Pancreas (tissue), 10 donors: ENCODE measurements around the gene MFSD12. TPM values are rescaled to one million over a fixed set of nuclear protein-coding genes. Genes with fewer than 3 reads are reported as not detected.

Source experiments
- ATAC-seq, 4 donors: fragments of 200-7000 bp; cut with Tn5 transposase; one replicate each; pipeline versions ENCODE4 v1.8.0 to v1.9.1; 2020; ENCODE audit warnings: mild to moderate bottlenecking in 4 of 4, moderate library complexity in 4 of 4
- DNase-seq, 6 donors: peaks; one replicate each; pipeline ENCODE4 v3.0.0-alpha.2; 2020
- FAIRE-seq: peaks from 2 replicates; lab custom pipeline; 2012; peaks lifted over from hg19 to GRCh38; lab: Jason Lieb, UNC
- H3K27ac ChIP-seq, 4 donors: fragments of 200-600 bp; sonication (generic); 1 replicate in 3 of 4; 2 replicates in 1 of 4; pipeline versions ENCODE4 v1.5.0 to v1.8.0; 2020
- H3K27me3 ChIP-seq, 4 donors: fragments of 200-600 bp; one replicate each; pipeline ENCODE4 v1.8.0; 2021
- H3K36me3 ChIP-seq, 3 donors: fragments of 200-600 bp; sonication (generic) in 1 of 3; one replicate each; pipeline versions ENCODE4 v1.5.0 to v1.8.0; 2020 to 2021
- H3K4me1 ChIP-seq, 3 donors: fragments of 200-600 bp; one replicate each; pipeline ENCODE4 v1.8.0; 2021
- H3K4me3 ChIP-seq, 4 donors: fragments of 200-600 bp; sonication (generic) in 2 of 4; one replicate each; pipeline versions ENCODE4 v1.5.0 to v1.8.0; 2020 to 2021
- H3K9me3 ChIP-seq, 4 donors: fragments of 200-600 bp; one replicate each; pipeline ENCODE4 v1.8.0; 2021
- WGBS, 2 donors: extraction: QIAGEN DNeasy Blood & Tissue Kit; methylation state at CpG; one replicate each; pipeline ENCODE4 v1.1.7; 2013; 5-methylcytosine and 5-hydroxymethylcytosine counted together
- intact Hi-C, 3 donors: fragments of 100-400 bp; cut with DNase I; formaldehyde crosslinking; loops; one replicate each; pipeline versions ENCODE4 v1.11.1 to v1.14.2; 2022
- polyA plus RNA-seq, 2 donors: library from polyadenylated mRNA; stranded (reverse); fragments of 200-250 nt; gene quantifications; one replicate each; pipeline ENCODE4 v1.2.3, GENCODE V29; 2013
- total RNA-seq, 6 donors: library from RNA; stranded (reverse); fragmentation: NEBNext Ultra II Directional in 4 of 6; extraction: Animal tissue kit (Norgen Biotek cat#: 25700) in 4 of 6; gene quantifications; one replicate each; pipeline versions ENCODE4 v1.2.1 to v1.2.4, GENCODE V29; 2021 to 2023
- TF ChIP-seq, protein P1 (sequence below), 4 donors: fragments of 200-600 bp; sonication (generic) in 3 of 4; IDR thresholded peaks; one replicate each; pipeline versions ENCODE4 v1.5.0 to v1.8.0; 2021; ENCODE audit warnings: antibody characterized with exemption in 4 of 4
- donor health status: healthy with polysubstance abuse.
- donor health status: DM: no; HTN: no; CAD: no; lungs with moderate emphysema.
- donor health status: DM: no; HTN: no; CAD: no.
- donor health status: control.
- donor health status: control.
- donor health status: Bipolar disorder and iron deficiency.
- donor health status: DM: yes; HTN: yes; CAD: no.
- donor health status: DM: no; HTN: no; CAD: no.
- donor health status: DM: no; HTN: no; CAD: no.
- donor health status: DM: yes; HTN: yes; CAD: no.

Gene MFSD12
- total and polyA plus RNA-seq, 8 donors, result 24.8 to 53.8 (median 39.2) TPM

- ATAC-seq (peak in 2 of 4 donors; percentile 50 to 52), DNase-seq (peak; percentile 38 to 89 (median 60)), FAIRE-seq (no peak)
- no peak overlapping the region for H3K27ac ChIP-seq
- TF ChIP-seq, protein P1, sequence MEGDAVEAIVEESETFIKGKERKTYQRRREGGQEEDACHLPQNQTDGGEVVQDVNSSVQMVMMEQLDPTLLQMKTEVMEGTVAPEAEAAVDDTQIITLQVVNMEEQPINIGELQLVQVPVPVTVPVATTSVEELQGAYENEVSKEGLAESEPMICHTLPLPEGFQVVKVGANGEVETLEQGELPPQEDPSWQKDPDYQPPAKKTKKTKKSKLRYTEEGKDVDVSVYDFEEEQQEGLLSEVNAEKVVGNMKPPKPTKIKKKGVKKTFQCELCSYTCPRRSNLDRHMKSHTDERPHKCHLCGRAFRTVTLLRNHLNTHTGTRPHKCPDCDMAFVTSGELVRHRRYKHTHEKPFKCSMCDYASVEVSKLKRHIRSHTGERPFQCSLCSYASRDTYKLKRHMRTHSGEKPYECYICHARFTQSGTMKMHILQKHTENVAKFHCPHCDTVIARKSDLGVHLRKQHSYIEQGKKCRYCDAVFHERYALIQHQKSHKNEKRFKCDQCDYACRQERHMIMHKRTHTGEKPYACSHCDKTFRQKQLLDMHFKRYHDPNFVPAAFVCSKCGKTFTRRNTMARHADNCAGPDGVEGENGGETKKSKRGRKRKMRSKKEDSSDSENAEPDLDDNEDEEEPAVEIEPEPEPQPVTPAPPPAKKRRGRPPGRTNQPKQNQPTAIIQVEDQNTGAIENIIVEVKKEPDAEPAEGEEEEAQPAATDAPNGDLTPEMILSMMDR (IDR thresholded peaks at IDR 0.05), result no peak
- intact Hi-C loops, result no loop called here
- 72 to 73% methylated on average over 23 of the region's 23 CpGs for WGBS, 2 donors
- H3K36me3 ChIP-seq, result no peaks in the 10 kb centered on the region
- no peaks in the 10 kb centered on the region for H3K27me3 ChIP-seq
- no peak overlapping the region for H3K4me3 ChIP-seq
- H3K4me1 ChIP-seq, result peaks cover 0 to 18% (median 11%) of the 10 kb centered on the region in 3 donors
- no peaks in the 10 kb centered on the region for H3K9me3 ChIP-seq
Observed at GRCh38 chr19:3513229-3514140, 43.9 kb downstream of the MFSD12 start.

DNA sequence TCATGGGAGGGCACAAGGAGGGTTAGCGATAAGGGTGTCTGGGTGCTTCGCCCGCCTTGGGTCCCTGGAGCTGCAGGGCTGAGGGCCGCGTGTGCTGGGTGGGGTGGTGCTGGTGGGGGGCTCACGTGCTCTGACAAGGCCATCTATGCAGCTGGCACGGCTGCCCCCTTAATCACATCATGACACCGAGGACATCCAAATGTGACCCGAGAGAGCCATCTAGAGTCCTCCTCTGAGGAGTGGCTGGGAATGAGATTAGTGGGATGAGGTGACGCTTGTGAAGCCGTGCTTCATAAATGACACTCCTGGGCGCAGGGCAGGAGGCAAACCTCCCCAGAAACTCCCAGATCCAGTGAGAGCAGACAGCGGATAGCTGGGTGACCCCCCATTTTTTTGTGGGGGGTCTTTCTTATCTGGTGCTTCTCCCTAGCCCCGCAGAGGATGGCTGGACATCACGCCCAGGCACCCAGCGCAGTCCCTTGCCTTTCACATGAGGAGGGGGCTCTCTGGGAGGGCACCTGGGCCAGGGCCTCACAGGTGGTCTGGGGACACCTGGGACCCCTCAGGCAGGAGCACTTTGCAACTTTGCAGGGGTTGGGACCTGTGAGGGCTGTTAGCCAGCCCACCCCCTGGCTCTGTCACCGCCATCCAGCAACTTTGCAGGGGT is 44.7 kb downstream of the MFSD12 start:
- DNase-seq (no peak), FAIRE-seq (no peak), ATAC-seq (no peak)
- peaks cover 0 to 13% (median 10%) of the 10 kb centered on the region in 3 donors for H3K4me1 ChIP-seq
- H3K36me3 ChIP-seq, result no peaks in the 10 kb centered on the region
- intact Hi-C loops, result no loop called here
- no peak overlapping the region for H3K27ac ChIP-seq
- no peaks in the 10 kb centered on the region for H3K27me3 ChIP-seq
- 86 to 88% methylated on average over 17 of the region's 17 CpGs for WGBS, 2 donors
- TF ChIP-seq, protein P1 (IDR thresholded peaks at IDR 0.05), result no peak
- H3K9me3 ChIP-seq, result no peaks in the 10 kb centered on the region
- no peak overlapping the region for H3K4me3 ChIP-seq

GRCh38 chr19:3511506-3512251 is 45.7 kb downstream of the MFSD12 start:
- TF ChIP-seq, protein P1 (IDR thresholded peaks at IDR 0.05), result no peak
- H3K36me3 ChIP-seq, result no peaks in the 10 kb centered on the region
- H3K27me3 ChIP-seq, result no peaks in the 10 kb centered on the region
- intact Hi-C loops, result no loop called here
- H3K4me1 ChIP-seq, result peaks cover 0 to 10% (median 6%) of the 10 kb centered on the region in 3 donors
- no peak overlapping the region for H3K27ac ChIP-seq
- ATAC-seq (no peak), FAIRE-seq (no peak), DNase-seq (peak in 1 of 6 donors; percentile 27)
- H3K9me3 ChIP-seq, result no peaks in the 10 kb centered on the region
- H3K4me3 ChIP-seq, result no peak overlapping the region
- 81 to 82% methylated on average over 25 to 26 of the region's 26 CpGs for WGBS, 2 donors

- Histone ChIP-seq H3K4me1 (peaks cover 0 to 10% (median 6%) of the 10 kb centered on the region in 3 donors), H3K36me3 (no peaks in the 10 kb centered on the region), H3K9me3 (no peaks in the 10 kb centered on the region), H3K27ac (no peak overlapping the region), H3K4me3 (no peak overlapping the region), H3K27me3 (no peaks in the 10 kb centered on the region)
- 88 to 91% methylated on average over 19 to 22 of the region's 22 CpGs for WGBS, 2 donors
- FAIRE-seq (no peak), ATAC-seq (no peak), DNase-seq (peak in 1 of 6 donors; percentile 33)
- TF ChIP-seq, protein P1 (IDR thresholded peaks at IDR 0.05), result no peak
- intact Hi-C loops, result no loop called here
Observed at GRCh38 chr19:3510727-3511126, 46.7 kb downstream of the MFSD12 start.
